Large intestine (tissue), 3 donors: ENCODE data around the gene SCN8A. TPM values are rescaled to one million over a fixed set of nuclear protein-coding genes. Genes with fewer than 3 reads are reported as not detected.

ENCODE experiments used
- DNase-seq, 2 donors: peaks; one replicate each; pipeline versions ENCODE4 v3.0.0 to v3.0.0-alpha.2; 2013
- H3K27ac ChIP-seq: one replicate; pipeline ENCODE4 v1.5.1; 2013; ENCODE audit warnings: low read length
- H3K27me3 ChIP-seq: 2 replicates; pipeline ENCODE4 v1.6.1; 2013; ENCODE audit warnings: low read length; ENCODE audit not compliant: control insufficient read depth, insufficient read depth
- H3K36me3 ChIP-seq: 2 replicates; pipeline ENCODE4 v1.6.1; 2013; ENCODE audit warnings: low read length; ENCODE audit not compliant: control insufficient read depth, insufficient read depth
- H3K4me1 ChIP-seq: one replicate; pipeline ENCODE4 v1.6.1; 2013; ENCODE audit warnings: low read length; ENCODE audit not compliant: control insufficient read depth, insufficient read depth
- H3K4me3 ChIP-seq: one replicate; pipeline ENCODE4 v1.5.1; 2013; ENCODE audit warnings: low read length
- H3K9me3 ChIP-seq: one replicate; pipeline ENCODE4 v1.6.1; 2013; ENCODE audit warnings: mild to moderate bottlenecking, low read depth, low read length, moderate library complexity; ENCODE audit not compliant: control insufficient read depth
- WGBS: methylation state at CpG from one replicate; pipeline ENCODE4 v1.1.5; 2013; ENCODE audit warnings: low lambda C conversion rate; ENCODE audit not compliant: insufficient coverage; 5-methylcytosine and 5-hydroxymethylcytosine counted together
- polyA plus RNA-seq: library from polyadenylated mRNA; unstranded; fragments of 120-200 nt; gene quantifications from one replicate; pipeline ENCODE4 v1.2.1, GENCODE V29; 2013

Gene SCN8A
- polyA plus RNA-seq, 1 donor: 1.4 TPM

- peaks cover 8% of the 10 kb centered on the region for H3K4me1 ChIP-seq
- no peaks in the 10 kb centered on the region for H3K36me3 ChIP-seq
- no peak overlapping the region for H3K4me3 ChIP-seq
- no peak overlapping the region for H3K27ac ChIP-seq
- no peaks in the 10 kb centered on the region for H3K9me3 ChIP-seq
- WGBS: no CpG with 5 or more reads among the region's 2 CpGs
- no peaks in the 10 kb centered on the region for H3K27me3 ChIP-seq
- DNase-seq: no peak
These were observed 91.9 kb downstream of the SCN8A start for GRCh38 chr12:51682981-51683380.

GRCh38 chr12:51683763-51684357, 92.8 kb downstream of the SCN8A start:
- 13% methylated on average over 2 of the region's 4 CpGs for WGBS
- H3K36me3 ChIP-seq: no peaks in the 10 kb centered on the region
- DNase-seq: no peak
- H3K4me3 ChIP-seq: no peak overlapping the region
- H3K9me3 ChIP-seq: no peaks in the 10 kb centered on the region
- H3K27ac ChIP-seq: no peak overlapping the region
- peaks cover 8% of the 10 kb centered on the region for H3K4me1 ChIP-seq
- no peaks in the 10 kb centered on the region for H3K27me3 ChIP-seq

- H3K27ac ChIP-seq: peak overlapping the region; percentile 43
These were observed 95.7 kb downstream of the SCN8A start for GRCh38 chr12:51686727-51687126.

GRCh38 chr12:51687177-51687576, 96.1 kb downstream of the SCN8A start:
- peak overlapping the region; percentile 43 for H3K27ac ChIP-seq
- H3K36me3 ChIP-seq: no peaks in the 10 kb centered on the region
- 55% methylated on average over 2 of the region's 5 CpGs for WGBS
- no peak overlapping the region for H3K4me3 ChIP-seq
- H3K9me3 ChIP-seq: no peaks in the 10 kb centered on the region
- peaks cover 8% of the 10 kb centered on the region for H3K4me1 ChIP-seq
- peak; percentile 18 to 52 for DNase-seq
- no peaks in the 10 kb centered on the region for H3K27me3 ChIP-seq

More at GRCh38 chr12:51686727-51687126, 95.7 kb downstream of the SCN8A start:
- WGBS: 67% methylated on average over 1 of the region's 1 CpG
- Histone ChIP-seq H3K36me3 (no peaks in the 10 kb centered on the region), H3K9me3 (no peaks in the 10 kb centered on the region), H3K27me3 (no peaks in the 10 kb centered on the region), H3K4me3 (no peak overlapping the region), H3K4me1 (peaks cover 8% of the 10 kb centered on the region)
- DNase-seq: peak in 1 of 2 donors; percentile 11

GRCh38 chr12:51687614-51688013, 96.6 kb downstream of the SCN8A start:
- no peak overlapping the region for H3K4me3 ChIP-seq
- peaks cover 8% of the 10 kb centered on the region for H3K4me1 ChIP-seq
- peak overlapping the region; percentile 43 for H3K27ac ChIP-seq
- H3K9me3 ChIP-seq: no peaks in the 10 kb centered on the region
- H3K27me3 ChIP-seq: no peaks in the 10 kb centered on the region
- DNase-seq: no peak
- WGBS: 78% methylated on average over 1 of the region's 3 CpGs
- no peaks in the 10 kb centered on the region for H3K36me3 ChIP-seq

- H3K36me3 ChIP-seq: no peaks in the 10 kb centered on the region
- WGBS: 60% methylated on average over 1 of the region's 4 CpGs
- H3K27ac ChIP-seq: peak overlapping the region; percentile 32
- no peaks in the 10 kb centered on the region for H3K9me3 ChIP-seq
- peaks cover 4% of the 10 kb centered on the region for H3K4me1 ChIP-seq
- H3K27me3 ChIP-seq: no peaks in the 10 kb centered on the region
- H3K4me3 ChIP-seq: no peak overlapping the region
- DNase-seq: peak; percentile 48 to 65
These were observed 99.0 kb downstream of the SCN8A start for GRCh38 chr12:51689983-51690382.

- no CpG with 5 or more reads among the region's 2 CpGs for WGBS
- no peaks in the 10 kb centered on the region for H3K36me3 ChIP-seq
- no peak for DNase-seq
- no peak overlapping the region for H3K4me3 ChIP-seq
- no peaks in the 10 kb centered on the region for H3K27me3 ChIP-seq
- H3K27ac ChIP-seq: no peak overlapping the region
- no peaks in the 10 kb centered on the region for H3K9me3 ChIP-seq
- peaks cover 4% of the 10 kb centered on the region for H3K4me1 ChIP-seq
These were observed 101.0 kb downstream of the SCN8A start for GRCh38 chr12:51692016-51692415.

GRCh38 chr12:51693569-51693968, 102.5 kb downstream of the SCN8A start:
- no peaks in the 10 kb centered on the region for H3K9me3 ChIP-seq
- no peaks in the 10 kb centered on the region for H3K36me3 ChIP-seq
- no peak overlapping the region for H3K4me3 ChIP-seq
- DNase-seq: no peak
- 100% methylated on average over 2 of the region's 4 CpGs for WGBS
- no peaks in the 10 kb centered on the region for H3K4me1 ChIP-seq
- no peak overlapping the region for H3K27ac ChIP-seq
- no peaks in the 10 kb centered on the region for H3K27me3 ChIP-seq

GRCh38 chr12:51694146-51694545, 103.1 kb downstream of the SCN8A start:
- no peaks in the 10 kb centered on the region for H3K27me3 ChIP-seq
- WGBS: 40% methylated on average over 1 of the region's 4 CpGs

GRCh38 chr12:51695241-51696010, 104.4 kb downstream of the SCN8A start:
- H3K27me3 ChIP-seq: no peaks in the 10 kb centered on the region
- H3K9me3 ChIP-seq: no peaks in the 10 kb centered on the region
- H3K4me3 ChIP-seq: no peak overlapping the region
- no peaks in the 10 kb centered on the region for H3K4me1 ChIP-seq
- no peak for DNase-seq
- H3K27ac ChIP-seq: no peak overlapping the region
- H3K36me3 ChIP-seq: no peaks in the 10 kb centered on the region
- WGBS: no CpG with 5 or more reads among the region's 1 CpG

More at GRCh38 chr12:51694146-51694545, 103.1 kb downstream of the SCN8A start:
- Histone ChIP-seq H3K4me3 (no peak overlapping the region), H3K9me3 (no peaks in the 10 kb centered on the region), H3K27ac (no peak overlapping the region), H3K4me1 (no peaks in the 10 kb centered on the region), H3K36me3 (no peaks in the 10 kb centered on the region)
- DNase-seq: no peak
